Activated CD4-positive, alpha-beta T cell treated with anti-CD3 and anti-CD28 coated beads, Interleukin-10, Interleukin-2, amounts not matched to agents 100 ng/mL and 50 ng/mL, durations not matched to agents 16 hours and 8 hours (primary cell): ENCODE results near the gene YEATS2.
"Not testable (repeated sequence)": the region's sequence is repeated elsewhere in the genome, so short reads cannot be mapped to it uniquely, and the experiment has no call there.

Experiments
- DNase-seq: peaks from one replicate; pipeline ENCODE4 v3.0.0-alpha.2; 2020

Gene YEATS2

DNA sequence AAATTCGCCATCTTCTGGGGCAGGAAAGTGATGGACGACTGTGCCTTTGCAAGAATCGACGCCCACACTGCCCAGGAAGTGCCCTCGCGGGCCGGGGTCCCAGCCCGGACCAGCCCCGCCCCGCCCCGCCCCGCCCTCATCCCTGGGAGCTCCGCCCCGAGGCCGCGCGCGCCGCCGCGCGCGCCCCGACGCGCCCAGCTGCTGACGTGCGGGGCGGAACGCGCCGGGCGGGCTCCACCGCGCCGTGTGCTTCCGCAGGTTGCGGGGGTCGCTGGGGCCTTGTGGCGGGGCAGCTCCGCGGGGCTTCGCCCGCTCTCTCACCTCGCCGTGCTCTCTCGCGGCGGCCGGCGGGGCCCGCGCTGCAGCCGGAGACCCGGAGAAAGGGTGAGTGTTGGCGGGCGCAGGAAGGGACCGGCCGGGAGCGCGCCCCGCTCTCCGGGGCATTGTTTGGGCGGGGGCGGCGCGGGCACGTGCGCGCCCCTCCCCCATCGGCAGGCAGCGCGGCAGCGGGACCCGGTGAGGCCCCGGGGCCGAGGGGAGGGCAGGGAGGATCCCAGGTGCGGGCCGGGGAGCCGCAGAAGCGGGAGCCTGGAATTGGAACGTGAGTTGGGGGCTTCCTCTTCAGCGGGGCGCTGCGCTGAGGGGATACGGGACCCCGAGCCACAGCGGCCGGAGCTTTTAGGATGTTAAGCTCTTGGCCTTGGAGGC, at the start of gene YEATS2:
YEATS2 (plus strand) TSS at position 188 of the 708 bp plus-strand sequence. CDS start 17,366 bp downstream, outside the sequence.
- peak; percentile 84 for DNase-seq

DNA sequence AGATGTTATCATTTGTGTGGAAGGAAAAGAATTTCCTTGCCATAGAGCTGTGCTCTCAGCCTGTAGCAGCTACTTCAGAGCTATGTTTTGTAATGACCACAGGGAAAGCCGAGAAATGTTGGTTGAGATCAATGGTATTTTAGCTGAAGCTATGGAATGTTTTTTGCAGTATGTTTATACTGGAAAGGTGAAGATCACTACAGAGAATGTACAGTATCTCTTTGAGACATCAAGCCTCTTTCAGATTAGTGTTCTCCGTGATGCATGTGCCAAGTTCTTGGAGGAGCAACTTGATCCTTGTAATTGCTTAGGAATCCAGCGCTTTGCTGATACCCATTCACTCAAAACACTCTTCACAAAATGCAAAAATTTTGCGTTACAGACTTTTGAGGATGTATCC, 47.0 kb upstream of the YEATS2 start:
- DNase-seq: no peak

DNA sequence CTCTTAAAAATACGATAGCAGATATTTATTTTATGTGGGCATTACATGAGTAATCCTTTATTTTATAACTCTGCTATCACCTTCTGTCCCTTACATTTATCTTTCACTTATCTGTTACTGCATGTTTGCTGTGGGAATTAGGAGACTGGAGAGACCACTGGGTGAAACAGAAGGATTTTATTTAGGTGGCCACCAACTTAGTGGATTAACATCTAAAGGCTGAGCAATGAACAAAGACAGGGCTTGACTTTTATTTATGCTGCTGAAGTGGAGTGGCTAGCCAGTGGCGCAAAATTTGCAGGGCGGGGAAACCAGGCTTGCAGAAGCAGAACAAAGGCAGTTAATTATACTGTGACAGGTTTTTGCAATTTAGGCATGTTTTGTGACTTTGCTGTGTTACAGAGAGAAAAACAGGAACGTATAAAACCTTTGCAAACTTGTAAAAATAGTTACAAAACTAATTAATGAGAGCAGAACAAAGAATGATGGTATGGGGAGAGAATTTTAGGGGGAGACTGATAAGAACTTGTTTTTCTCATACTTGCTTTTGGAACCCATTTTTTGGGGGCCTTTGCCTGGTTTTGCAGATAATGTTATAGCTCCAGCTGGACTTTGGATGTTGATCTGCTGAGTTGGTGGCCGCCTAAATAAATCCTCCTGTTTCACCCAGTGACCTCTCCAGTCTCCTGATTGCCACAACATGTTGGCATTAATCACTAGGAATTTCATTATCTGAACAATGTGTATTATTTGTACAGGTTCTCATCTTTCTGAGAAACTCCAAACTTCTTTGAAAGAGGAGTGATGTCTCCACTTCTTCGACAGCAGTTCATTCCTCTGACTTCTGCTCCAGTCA, 44.2 kb upstream of the YEATS2 start:
- DNase-seq: no peak

DNA sequence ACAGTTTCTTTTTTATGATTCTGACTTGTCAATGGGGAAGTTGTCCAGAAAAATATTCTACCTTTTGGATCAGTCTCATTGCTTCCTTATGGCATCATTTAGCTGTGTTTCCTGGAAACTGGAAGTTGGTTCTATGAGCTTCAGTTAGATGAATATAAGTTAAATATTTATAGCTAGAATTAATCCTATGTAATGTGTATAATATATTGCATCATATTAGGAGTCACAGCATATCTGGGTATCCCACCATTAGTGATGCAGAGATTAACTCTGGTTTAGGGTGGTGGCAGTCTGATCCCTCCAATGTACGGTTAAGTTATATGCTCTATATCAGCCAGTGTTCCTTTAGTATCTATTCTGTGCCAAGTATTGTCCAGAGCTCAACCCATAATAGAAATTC, 42.9 kb upstream of the YEATS2 start:
- no peak for DNase-seq

DNA sequence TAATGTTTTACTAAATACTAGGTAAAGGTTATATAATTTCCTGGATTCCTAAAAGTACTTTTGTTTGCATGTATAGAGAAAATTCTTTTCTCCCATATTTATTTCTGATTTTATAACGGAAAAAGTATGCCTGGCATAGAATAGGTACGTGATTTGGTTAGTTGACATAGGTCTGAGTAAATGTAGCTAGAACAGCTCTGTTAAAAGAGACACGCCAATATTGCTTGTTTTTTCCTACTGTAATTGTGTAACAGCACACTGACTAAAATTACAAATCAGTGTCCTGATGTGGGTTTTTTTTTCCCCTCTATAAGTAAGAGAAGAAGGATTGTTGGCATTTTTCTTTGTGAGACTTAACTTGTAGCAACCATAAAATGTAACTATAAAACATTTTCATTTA, 35.5 kb upstream of the YEATS2 start:
- no peak for DNase-seq

DNA sequence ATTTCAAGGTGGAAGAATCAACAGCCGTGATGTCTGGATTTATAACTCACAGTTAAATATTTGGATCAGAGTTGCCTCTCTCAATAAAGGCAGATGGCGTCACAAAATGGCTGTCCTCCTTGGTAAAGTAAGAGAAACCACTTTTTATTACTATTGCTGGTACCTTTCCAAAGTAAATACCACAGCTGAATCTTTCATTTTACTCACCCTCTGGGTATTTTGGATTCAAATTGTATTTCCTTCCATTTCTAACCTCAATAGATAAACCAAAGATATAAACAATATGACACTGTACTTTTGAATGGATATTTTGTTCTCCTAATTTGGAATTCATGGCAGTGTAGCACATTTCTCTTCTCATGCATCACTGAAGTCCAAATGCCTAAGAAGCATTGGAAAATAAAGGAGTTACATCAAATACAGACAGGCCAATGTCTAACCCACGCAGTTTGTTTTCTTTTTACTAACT, 32.6 kb upstream of the YEATS2 start:
- DNase-seq: no peak

DNA sequence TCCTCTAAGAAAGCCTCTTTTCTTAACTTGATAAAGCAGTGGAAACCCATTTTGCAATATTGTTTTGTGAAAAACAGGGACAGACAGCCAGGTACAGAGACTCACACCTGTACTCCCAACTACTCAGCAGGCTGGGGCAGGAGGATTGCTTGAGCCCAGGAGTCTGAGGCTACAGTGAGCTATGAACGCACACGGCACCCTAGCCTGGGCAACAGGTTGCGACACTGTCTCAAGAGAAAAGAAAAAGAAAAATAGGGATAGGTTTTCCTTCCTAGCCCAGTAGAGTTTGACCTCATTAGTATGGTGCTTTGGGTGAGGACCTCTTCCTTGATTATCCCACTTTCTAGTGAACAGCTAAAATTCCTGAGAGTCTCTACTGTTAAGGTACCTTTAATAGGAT, 17.5 kb upstream of the YEATS2 start:
- DNase-seq: no peak

DNA sequence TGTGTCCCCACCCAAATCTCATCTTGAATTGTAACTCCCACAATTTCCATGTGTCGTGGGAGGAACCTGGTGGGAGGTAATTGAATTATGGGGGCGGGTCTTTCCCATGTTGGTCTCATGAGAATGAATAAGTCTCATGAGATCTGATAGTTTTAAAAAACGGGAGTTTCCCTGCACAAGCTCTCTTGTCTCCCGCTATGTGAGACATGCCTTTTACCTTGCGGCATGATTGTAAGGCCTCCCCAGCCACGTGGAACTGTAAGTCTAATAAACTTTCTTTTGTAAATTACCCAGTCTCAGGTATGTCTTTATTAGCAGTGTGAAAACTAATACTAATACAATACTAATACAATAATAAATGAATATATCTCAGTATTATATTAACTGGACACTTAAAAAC, 9.9 kb upstream of the YEATS2 start:
- DNase-seq: no peak

DNA sequence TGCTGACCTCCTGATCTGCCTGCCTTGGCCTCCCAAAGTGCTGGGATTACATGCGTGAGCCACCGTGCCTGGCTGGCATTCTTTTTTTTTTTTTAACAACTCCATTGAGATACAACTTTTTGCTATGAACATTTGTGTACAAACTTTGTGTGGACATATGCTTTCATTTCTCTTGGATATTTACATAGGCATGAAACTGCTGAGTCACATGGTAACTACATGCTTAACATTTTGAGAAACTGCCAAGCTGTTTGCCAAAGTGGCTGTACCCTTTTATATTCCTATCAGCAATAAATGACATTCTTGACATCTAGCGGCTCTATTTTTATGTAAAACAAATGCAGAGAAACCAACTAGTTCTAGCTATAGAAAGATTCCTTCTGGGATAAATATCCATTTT, 8.7 kb upstream of the YEATS2 start:
- no peak for DNase-seq

DNA sequence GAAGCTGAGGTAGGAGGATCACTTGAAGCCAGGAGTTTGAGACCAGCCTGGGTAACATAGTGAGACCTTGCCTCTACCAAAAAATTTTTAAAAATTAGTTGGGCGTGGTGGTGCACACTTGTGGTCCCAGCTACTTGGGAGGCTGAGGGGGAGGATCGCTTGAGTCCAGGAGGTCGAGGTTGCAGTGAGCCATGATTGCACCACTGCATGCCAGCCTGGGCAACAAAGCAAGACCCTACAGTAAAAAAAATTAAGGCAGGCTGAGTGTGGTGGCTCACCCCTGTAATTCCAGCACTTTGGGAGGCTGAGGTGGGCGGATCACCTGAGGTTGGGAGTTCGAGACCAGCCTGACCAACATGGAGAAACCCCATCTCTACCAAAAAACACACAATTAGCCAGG, 8.0 kb upstream of the YEATS2 start:
- DNase-seq: not testable (repeated sequence)

DNA sequence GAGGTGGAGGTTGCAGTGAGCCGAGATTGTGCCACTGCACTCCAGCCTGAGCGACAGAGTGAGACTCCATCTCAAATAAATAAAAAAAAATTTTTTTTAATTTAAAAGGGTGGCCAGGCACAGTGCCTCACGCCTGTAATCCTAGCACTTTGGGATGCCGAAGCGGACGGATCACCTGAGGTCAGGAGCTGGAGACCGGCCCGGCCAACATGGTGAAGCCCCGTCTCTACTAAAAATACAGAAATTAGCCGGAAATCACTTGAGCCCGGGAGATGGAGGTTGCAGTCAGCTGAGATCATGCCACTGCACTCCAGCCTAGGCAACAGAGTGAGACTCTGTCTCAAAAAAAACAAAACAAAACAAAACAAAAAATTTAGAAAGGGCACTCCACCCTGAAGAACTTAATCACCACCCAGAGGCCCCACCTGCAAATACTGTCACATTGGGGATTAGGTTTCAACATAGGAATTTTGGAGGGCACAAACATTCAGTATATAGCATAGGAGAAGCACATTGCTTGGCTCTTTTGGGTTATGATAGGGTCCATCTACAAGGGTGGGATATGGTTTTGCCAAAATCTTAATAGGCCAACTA, 7.1 kb upstream of the YEATS2 start:
- no peak for DNase-seq

DNA sequence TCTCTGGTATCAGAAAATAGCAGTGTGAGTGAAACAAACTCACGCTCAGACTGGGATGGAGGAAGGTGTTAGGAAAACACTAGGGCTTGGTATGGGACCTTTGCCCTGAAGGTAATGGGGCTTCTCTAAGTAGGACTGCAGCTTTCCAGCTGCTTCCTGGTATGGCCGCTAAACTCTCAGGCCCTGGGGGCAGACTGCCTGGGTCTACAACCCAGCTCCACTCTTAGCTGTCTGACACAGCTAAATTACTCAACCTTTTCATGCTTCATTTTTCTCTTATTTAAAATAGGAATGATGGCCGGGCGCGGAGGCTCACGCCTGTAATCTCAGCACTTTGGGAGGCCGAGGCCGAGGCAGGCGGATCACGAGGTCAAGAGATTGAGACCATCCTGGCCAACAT, 5.2 kb upstream of the YEATS2 start:
- no peak for DNase-seq

DNA sequence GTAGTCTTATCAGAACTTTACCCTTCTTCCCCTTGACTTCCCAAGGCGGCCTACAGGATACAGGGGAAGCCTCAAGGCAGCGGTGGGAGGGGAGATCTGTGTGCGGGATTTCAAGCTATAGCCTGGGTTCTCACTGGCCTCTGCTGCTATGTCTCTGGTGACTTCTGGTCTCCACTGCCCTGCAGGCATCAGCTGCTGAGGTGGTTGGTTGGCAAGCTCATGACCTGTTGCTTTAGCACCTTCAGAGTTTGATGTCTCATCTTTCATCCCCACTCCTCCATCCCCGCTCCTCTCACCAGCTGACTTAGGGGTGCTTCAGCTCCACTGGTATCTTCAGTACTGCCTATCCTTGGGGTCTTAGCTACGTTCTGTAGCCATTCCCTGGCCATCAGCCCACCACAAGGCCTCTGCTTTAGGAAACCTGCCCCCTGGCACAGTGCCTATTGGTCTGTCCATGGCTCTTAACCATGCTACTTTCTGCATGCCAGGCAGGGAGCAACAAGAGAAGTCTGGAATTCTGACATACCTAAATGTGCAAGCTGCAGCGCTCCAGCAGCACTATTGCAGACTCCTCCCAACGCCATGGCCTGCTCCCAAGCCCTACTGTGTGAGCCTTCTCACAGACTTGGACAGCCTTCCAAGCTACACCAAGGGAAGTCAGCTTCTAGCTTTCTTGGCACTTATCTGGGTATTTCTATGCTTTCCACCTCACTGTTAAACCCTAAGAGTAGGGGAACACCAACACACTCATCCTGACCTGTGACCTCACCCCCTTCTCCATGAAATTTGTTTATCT, 1.8 kb upstream of the YEATS2 start:
- DNase-seq: no peak

DNA sequence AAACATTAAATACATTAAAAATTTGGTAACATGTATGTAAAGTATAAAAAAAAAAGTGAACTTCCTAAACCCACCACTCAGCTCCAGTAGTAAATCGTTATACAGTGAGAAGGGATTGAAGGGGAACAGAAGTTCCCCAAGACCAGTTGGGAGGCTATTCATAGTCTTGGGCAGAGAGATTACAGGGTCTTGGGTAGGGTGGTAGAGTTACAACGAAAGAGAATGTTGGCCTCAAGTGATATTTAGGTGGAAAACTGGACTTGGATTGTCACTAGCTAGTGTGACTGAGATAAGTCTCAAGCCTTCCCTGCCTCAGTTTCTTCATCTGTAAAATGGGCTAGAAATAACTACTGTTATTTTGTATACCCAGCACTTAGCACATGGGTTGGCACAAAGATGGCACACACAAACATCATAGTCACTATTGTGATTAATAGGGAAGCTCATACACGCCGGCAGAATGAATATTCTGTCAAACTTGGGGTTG, 431 bp upstream of the YEATS2 start:
- no peak for DNase-seq

DNA sequence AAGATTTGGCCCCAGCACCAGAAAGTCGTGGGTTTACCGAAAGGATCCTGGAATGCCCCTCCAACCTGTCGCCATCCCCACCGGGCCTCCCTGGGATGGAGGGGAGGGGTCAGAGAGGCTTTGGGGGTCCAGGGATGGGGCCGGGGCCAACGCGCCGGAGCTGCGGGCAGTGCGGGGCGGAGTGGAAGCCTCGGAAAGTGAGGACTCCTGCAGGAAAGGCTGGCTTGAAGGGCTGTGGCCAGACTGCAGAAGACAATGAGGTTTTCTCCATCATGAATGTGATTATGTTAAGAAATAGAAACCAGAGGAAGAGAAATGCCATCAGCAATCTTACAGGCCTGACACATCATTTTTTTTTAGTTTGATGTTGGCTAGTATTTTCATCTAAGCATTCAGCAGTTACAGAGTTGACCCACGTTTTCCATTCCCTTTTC, 738 bp downstream of the YEATS2 start:
- DNase-seq: peak; percentile 37

DNA sequence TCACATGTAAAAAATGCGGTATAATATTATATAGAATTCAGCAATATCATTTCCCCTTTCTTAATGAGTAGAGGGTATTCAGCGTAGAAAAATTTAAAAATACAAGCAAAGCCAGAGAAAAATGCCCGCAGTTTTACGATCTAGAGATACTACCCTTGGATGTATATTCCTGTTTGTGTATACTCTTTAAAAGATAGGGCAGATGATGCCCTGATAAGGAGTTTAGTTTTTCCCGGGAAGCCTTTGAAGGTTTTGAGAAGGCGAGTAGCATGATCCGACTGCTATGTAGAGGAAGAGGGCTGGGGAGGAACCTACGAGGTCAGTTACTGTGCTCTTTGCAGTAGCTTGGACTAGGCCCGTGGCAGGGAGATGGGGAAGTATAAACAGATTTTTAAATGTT, 1.2 kb downstream of the YEATS2 start:
- peak; percentile 26 for DNase-seq

DNA sequence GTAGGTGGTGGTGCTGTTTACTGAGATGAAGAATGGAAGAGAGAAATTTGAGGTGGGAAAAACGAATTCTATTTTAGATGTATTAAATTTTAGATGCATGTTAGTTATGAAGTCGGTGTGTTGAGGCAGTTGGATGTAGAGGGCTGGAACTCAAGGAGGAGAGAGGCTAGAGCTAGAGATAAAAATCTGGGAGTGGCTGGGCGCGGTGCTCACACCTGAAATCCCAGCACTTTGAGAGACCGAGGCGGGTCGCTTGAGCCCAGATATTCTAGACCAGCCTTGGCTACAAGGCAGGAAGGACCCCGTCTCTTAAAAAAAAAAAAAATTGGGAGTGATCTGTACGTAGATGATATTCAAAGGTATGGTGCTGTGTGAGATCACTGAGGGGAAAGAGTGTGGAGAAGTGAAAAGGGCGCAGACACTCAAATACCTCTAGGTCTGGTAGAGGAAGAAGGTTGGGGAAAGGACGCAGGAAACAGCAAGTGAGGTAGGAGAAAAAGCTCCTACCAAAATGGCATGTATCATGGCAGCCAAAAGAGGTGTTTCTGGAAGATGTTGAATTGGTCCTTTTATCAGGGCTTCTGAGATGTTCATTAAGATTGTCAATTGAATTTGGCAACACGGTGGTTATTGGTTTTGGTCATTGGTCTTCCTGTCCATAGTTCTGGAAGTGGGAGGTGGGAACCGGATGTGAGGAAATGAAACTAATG, 1.8 kb downstream of the YEATS2 start:
- peak; percentile 21 for DNase-seq

DNA sequence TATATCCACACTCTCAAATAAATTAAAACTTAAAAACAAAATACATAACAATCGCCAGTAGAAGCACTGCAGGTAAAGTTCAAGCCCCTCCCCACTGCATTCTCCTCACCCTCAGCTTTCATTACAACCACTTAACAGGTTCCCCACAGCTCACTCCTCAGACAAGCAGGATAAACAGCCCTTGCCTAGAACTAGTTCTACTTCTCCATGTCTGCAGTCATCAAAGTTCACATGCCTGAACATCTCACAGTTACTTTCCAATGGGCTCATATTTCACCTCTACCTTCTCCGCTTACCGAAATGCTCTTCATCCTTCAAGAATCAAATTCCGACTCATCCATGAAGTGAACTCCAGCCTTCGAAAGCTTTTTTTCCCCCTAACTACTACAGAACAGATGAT, 4.1 kb downstream of the YEATS2 start:
- no peak for DNase-seq

DNA sequence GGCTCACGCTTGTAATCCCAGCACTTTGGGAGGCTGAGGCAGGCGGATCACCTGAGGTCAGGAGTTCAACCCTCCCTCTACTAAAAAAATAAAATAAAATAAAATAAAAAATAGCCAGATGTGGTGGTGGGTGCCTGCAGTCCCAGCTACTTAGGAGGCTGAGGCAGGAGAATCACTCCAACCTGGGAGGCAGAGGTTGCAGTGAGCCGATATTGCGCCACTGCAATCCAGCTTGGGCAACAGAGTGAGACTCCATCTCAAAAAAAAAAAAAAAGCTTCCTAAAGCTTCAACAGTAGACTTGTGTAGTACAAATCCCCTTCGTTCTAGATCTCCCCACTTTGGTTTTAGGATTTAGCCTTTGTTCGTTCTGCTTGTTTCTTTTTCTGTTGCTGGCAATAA, 6.3 kb downstream of the YEATS2 start:
- DNase-seq: not testable (repeated sequence)

DNA sequence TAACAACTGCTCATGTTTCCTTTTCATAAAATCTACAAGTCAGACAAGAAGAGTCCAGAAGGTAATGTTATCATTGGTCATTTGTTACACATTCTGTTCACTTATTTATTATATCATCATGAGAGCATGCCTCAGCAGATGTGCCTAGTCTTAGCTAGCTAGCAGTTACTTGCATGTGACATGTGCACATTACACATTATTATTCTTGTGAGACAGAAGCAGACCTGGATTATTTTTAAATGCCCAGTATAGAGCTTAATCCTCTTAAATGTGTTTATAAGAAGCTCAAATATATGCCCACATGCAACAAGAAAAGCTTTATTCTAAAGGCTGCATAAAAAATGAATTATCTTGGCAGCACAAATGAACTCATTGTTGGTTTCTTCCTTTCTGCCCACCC, 12.6 kb downstream of the YEATS2 start:
- DNase-seq: no peak

DNA sequence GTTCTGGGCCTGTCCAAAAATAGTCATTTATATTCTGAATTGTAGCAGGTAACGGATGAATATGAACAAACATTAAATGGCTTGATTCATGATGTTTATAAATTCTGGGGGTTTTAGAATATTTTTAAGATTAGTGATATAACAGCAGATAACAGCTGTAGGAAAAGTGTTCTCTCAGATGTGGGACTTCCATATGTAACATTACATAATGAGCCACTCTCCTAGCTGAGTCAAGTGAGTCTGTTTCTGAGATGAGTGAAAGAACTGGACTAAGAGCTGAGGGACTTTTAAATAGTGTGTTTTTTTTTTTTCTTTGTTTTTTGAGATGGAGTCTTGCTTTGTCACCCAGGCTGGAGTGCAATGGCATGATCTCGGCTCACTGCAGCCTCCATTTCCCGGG, 13.9 kb downstream of the YEATS2 start:
- DNase-seq: no peak

DNA sequence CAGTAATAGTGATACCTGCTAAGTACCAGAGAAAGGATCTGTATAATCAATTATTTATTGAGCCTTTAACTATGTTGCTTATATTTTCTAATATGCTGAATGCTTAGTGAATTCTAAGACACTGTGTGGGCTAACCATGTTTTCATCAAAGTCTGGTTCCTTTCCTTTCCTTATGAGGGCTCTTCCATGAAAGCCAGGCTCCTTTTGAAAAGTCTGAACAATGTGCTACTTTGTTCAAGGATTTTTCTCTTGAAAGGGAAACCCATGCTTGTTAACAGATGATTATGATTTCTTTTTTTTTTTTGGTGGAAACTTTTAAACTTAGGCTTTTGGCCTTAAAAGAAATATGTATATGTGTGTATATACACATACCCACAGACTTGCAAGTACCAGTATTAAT, 17.0 kb downstream of the YEATS2 start:
- DNase-seq: no peak
